Suprapubic skin (tissue), 4 donors: ENCODE data around the gene PDGFB. TPM values are rescaled to one million over a fixed set of nuclear protein-coding genes. Genes with fewer than 3 reads are reported as not detected.

Source experiments
- DNase-seq, 2 donors: peaks; one replicate each; pipeline ENCODE4 v3.0.0-alpha.2; 2019; ENCODE audit warnings: low spot score in 2 of 2
- H3K27ac ChIP-seq: fragments of 200-600 bp; sonication (generic); one replicate; pipeline ENCODE4 v1.5.1; 2019
- H3K27me3 ChIP-seq: fragments of 200-600 bp; sonication (generic); one replicate; pipeline ENCODE4 v1.5.1; 2019
- H3K36me3 ChIP-seq: fragments of 200-600 bp; sonication (generic); one replicate; pipeline ENCODE4 v1.5.1; 2019
- H3K4me1 ChIP-seq: fragments of 200-600 bp; sonication (generic); one replicate; pipeline ENCODE4 v1.5.1; 2019
- H3K4me3 ChIP-seq: fragments of 200-600 bp; sonication (generic); one replicate; pipeline ENCODE4 v1.5.1; 2019; ENCODE audit warnings: mild to moderate bottlenecking
- H3K9me3 ChIP-seq: fragments of 200-600 bp; sonication (generic); one replicate; pipeline ENCODE4 v1.5.1; 2019
- CTCF ChIP-seq, 2 donors: fragments of 200-600 bp in 1 of 2; fragments of 450-650 bp in 1 of 2; sonication (generic) in 1 of 2; IDR thresholded peaks; one replicate each; pipeline ENCODE4 v1.5.1; 2016 to 2019; ENCODE audit warnings: antibody characterized with exemption in 2 of 2, mild to moderate bottlenecking in 1 of 2, moderate library complexity in 1 of 2
- EP300 ChIP-seq: sonication (generic); formaldehyde crosslinking; IDR thresholded peaks from one replicate; pipeline ENCODE4 v1.6.1; 2017; ENCODE audit warnings: antibody characterized with exemption
- POLR2A ChIP-seq, 2 donors: fragments of 450-650 bp; IDR thresholded peaks; one replicate each; pipeline ENCODE4 v1.6.1; 2017; ENCODE audit warnings: antibody characterized with exemption in 2 of 2, mild to moderate bottlenecking in 2 of 2, moderate library complexity in 2 of 2
- POLR2AphosphoS5 ChIP-seq, 3 donors: sonication (generic); formaldehyde crosslinking; IDR thresholded peaks; one replicate each; pipeline ENCODE4 v1.6.1; 2017; ENCODE audit warnings: antibody characterized with exemption in 3 of 3
- WGBS: methylation state at CpG from one replicate; pipeline ENCODE4 v1.1.5; 2018; 5-methylcytosine and 5-hydroxymethylcytosine counted together
- total RNA-seq, 4 donors: library from RNA; depleted of rRNA; stranded (reverse); fragments of >200 nt; gene quantifications; one replicate each; pipeline ENCODE4 v1.1.0, GENCODE V29; 2016

The PDGFB gene
- total RNA-seq, 4 donors from 2014 or later: 10.5 to 20.6 (median 12.0) TPM

- H3K4me1 ChIP-seq: peaks cover 56% of the 10 kb centered on the region
- no peak for TF ChIP-seq EP300
- TF ChIP-seq CTCF (IDR thresholded peaks at IDR 0.05): no peak
- TF ChIP-seq POLR2AphosphoS5 (IDR thresholded peaks at IDR 0.05): no peak
- TF ChIP-seq POLR2A (IDR thresholded peaks at IDR 0.05): no peak
- no peaks in the 10 kb centered on the region for H3K9me3 ChIP-seq
- DNase-seq: no peak
- H3K4me3 ChIP-seq: no peak overlapping the region
- no CpG with 5 or more reads among the region's 2 CpGs for WGBS
- H3K27me3 ChIP-seq: no peaks in the 10 kb centered on the region
- H3K36me3 ChIP-seq: no peaks in the 10 kb centered on the region
- H3K27ac ChIP-seq: peak overlapping the region; percentile 77
Measured at GRCh38 chr22:39177456-39177775, 67.4 kb downstream of the PDGFB start.

- Histone ChIP-seq H3K4me1 (peaks cover 57% of the 10 kb centered on the region), H3K27me3 (no peaks in the 10 kb centered on the region), H3K4me3 (no peak overlapping the region), H3K27ac (peak overlapping the region; percentile 77), H3K9me3 (no peaks in the 10 kb centered on the region), H3K36me3 (no peaks in the 10 kb centered on the region)
- DNase-seq: peak in 1 of 2 donors; percentile 78
- WGBS: 70% methylated on average over 2 of the region's 14 CpGs
- no peak for TF ChIP-seq POLR2A (IDR thresholded peaks at IDR 0.05)
- no peak for TF ChIP-seq EP300
- no peak for TF ChIP-seq POLR2AphosphoS5 (IDR thresholded peaks at IDR 0.05)
- no peak for TF ChIP-seq CTCF (IDR thresholded peaks at IDR 0.05)
Measured at GRCh38 chr22:39176714-39177455, 67.9 kb downstream of the PDGFB start.

- WGBS: 24% methylated on average over 13 of the region's 23 CpGs
- Histone ChIP-seq H3K36me3 (no peaks in the 10 kb centered on the region), H3K4me3 (no peak overlapping the region), H3K4me1 (peaks cover 62% of the 10 kb centered on the region), H3K9me3 (no peaks in the 10 kb centered on the region), H3K27me3 (no peaks in the 10 kb centered on the region), H3K27ac (peak overlapping the region; percentile 77)
- TF ChIP-seq POLR2AphosphoS5 (IDR thresholded peaks at IDR 0.05) (peak in 2 of 3 donors; percentile 66 to 76), POLR2A (IDR thresholded peaks at IDR 0.05) (no peak)
- DNase-seq: peak in 1 of 2 donors; percentile 83
Measured at GRCh38 chr22:39176143-39176713, 68.6 kb downstream of the PDGFB start.

- peak in 1 of 2 donors; percentile 76 for DNase-seq
- H3K36me3 ChIP-seq: no peaks in the 10 kb centered on the region
- no peaks in the 10 kb centered on the region for H3K9me3 ChIP-seq
- H3K4me1 ChIP-seq: peaks cover 67% of the 10 kb centered on the region
- WGBS: 66% methylated on average over 10 of the region's 18 CpGs
- no peak overlapping the region for H3K4me3 ChIP-seq
- no peaks in the 10 kb centered on the region for H3K27me3 ChIP-seq
- peak overlapping the region; percentile 77 for H3K27ac ChIP-seq
- TF ChIP-seq EP300 (no peak), CTCF (IDR thresholded peaks at IDR 0.05) (no peak), POLR2A (IDR thresholded peaks at IDR 0.05) (no peak), POLR2AphosphoS5 (IDR thresholded peaks at IDR 0.05) (no peak)
Measured at GRCh38 chr22:39175353-39176142, 69.2 kb downstream of the PDGFB start.

- Histone ChIP-seq H3K4me1 (peaks cover 65% of the 10 kb centered on the region), H3K9me3 (no peaks in the 10 kb centered on the region), H3K27ac (peak overlapping the region; percentile 77), H3K36me3 (no peaks in the 10 kb centered on the region), H3K4me3 (peak overlapping the region; percentile 1), H3K27me3 (no peaks in the 10 kb centered on the region)
- 26% methylated on average over 22 of the region's 22 CpGs for WGBS
- DNase-seq: peak; percentile 83 to 86
- no peak for TF ChIP-seq EP300
- TF ChIP-seq POLR2AphosphoS5 (IDR thresholded peaks at IDR 0.05): peak in 1 of 3 donors; percentile 30
Measured at GRCh38 chr22:39174498-39175352, 70.1 kb downstream of the PDGFB start.
